K562 (cell line): Measurements from ENCODE around the gene BPHL. TPM values are rescaled to one million over a fixed set of nuclear protein-coding genes. Genes with fewer than 3 reads are reported as not detected.

Source experiments
- ATAC-seq: fragments of 200-7000 bp; cut with Tn5 transposase; 3 replicates; pipeline ENCODE4 v1.9.1; 2020; ENCODE audit warnings: moderate library complexity
- BruUV-seq: library from RNA; stranded (reverse); fragments of 400-500 nt; replicated peaks from 2 replicates; lab custom pipeline; 2021; lab: Mats Ljungman, UMichigan
- CTCF ChIA-PET: fragments of 300-600 bp; formaldehyde crosslinking; extraction: SDS; loops from one replicate; lab custom pipeline; 2021; ENCODE audit warnings: low intra/inter-chr PET ratio; lab: Yijun Ruan, JAX
- POLR2A ChIA-PET: fragments of 300-600, 350-650 bp; sonication (Branson Sonifier 250); formaldehyde crosslinking; extraction: SDS; loops from one replicate; lab custom pipeline; 2021; ENCODE audit warnings: antibody characterized with exemption, inconsistent platforms; lab: Yijun Ruan, JAX
- DNase-seq, 4 experiments: peaks; one replicate each; pipeline versions ENCODE4 v3.0.0 to v3.0.0-alpha.2; 2011 to 2018; ENCODE audit warnings: low spot score in 3 of 4, mixed read lengths in 3 of 4; ENCODE audit errors: extremely low read depth in 1 of 4
- FAIRE-seq: peaks from 2 replicates; lab custom pipeline; 2011; peaks lifted over from hg19 to GRCh38; lab: Jason Lieb, UNC
- H2AFZ ChIP-seq: 2 replicates; pipeline ENCODE4 v1.6.0; 2011; ENCODE audit warnings: low read depth, low read length, control low read depth, inconsistent platforms
- H3K27ac ChIP-seq: fragments of 200-600 bp; 3 replicates; pipeline ENCODE4 v1.8.0; 2011; ENCODE audit warnings: low read depth, mild to moderate bottlenecking, control low read depth, inconsistent platforms, low read length, moderate library complexity, mixed read lengths; ENCODE audit errors: extremely low read depth
- H3K27me3 ChIP-seq, 2 experiments: fragments of 300-600 bp in 1 of 2; 2 replicates in 1 of 2; 3 replicates in 1 of 2; pipeline versions ENCODE4 v1.6.0 to v1.8.0; 2011; ENCODE audit warnings: inconsistent platforms in 2 of 2, low read length in 2 of 2, mild to moderate bottlenecking in 1 of 2, mixed read lengths in 1 of 2, moderate library complexity in 1 of 2; ENCODE audit not compliant: control insufficient read depth in 2 of 2, insufficient read depth in 2 of 2
- H3K36me3 ChIP-seq: fragments of 300-600 bp; 3 replicates; pipeline ENCODE4 v1.8.0; 2011; ENCODE audit warnings: mild to moderate bottlenecking, low read length, inconsistent platforms; ENCODE audit not compliant: control insufficient read depth, insufficient read depth
- H3K4me1 ChIP-seq, 2 experiments: fragments of 200-600 bp in 1 of 2; replicated peaks in 1 of 2; 2 replicates in 1 of 2; 3 replicates in 1 of 2; pipeline versions ENCODE4 v1.5.1 to v1.8.0; 2011; ENCODE audit warnings: inconsistent platforms in 2 of 2, low read length in 2 of 2, mild to moderate bottlenecking in 1 of 2, mixed read lengths in 1 of 2, moderate library complexity in 1 of 2; ENCODE audit not compliant: control insufficient read depth in 2 of 2, insufficient read depth in 2 of 2
- H3K4me2 ChIP-seq: 2 replicates; pipeline ENCODE4 v1.6.1; 2011; ENCODE audit warnings: low read length, control low read depth, inconsistent platforms, mixed read lengths; ENCODE audit not compliant: insufficient read depth
- H3K4me3 ChIP-seq: fragments of 200-600 bp; sonication (generic), shearing (Covaris generic); 2 replicates; pipeline ENCODE4 v1.5.1; 2016; ENCODE audit warnings: control low read depth, inconsistent platforms
- H3K79me2 ChIP-seq: fragments of 200-600 bp; 3 replicates; pipeline ENCODE4 v1.8.0; 2011; ENCODE audit warnings: low read length, inconsistent platforms; ENCODE audit not compliant: control insufficient read depth, insufficient read depth
- H3K9ac ChIP-seq, 2 experiments: 2 replicates each; pipeline versions ENCODE4 v1.6.0 to v1.6.1; 2011; ENCODE audit warnings: low read depth in 2 of 2, low read length in 2 of 2, control low read depth in 1 of 2, inconsistent platforms in 1 of 2, mild to moderate bottlenecking in 1 of 2, mixed read lengths in 1 of 2; ENCODE audit not compliant: insufficient read depth in 1 of 2
- H3K9me1 ChIP-seq: one replicate; pipeline ENCODE4 v1.6.0; 2011; ENCODE audit warnings: inconsistent platforms, mild to moderate bottlenecking, low read length, moderate library complexity; ENCODE audit not compliant: control insufficient read depth, insufficient read depth
- H3K9me3 ChIP-seq: replicated peaks from 2 replicates; pipeline ENCODE4 v1.5.1; 2011; ENCODE audit warnings: low read depth, low read length, inconsistent platforms; ENCODE audit not compliant: control insufficient read depth, insufficient read depth
- H4K20me1 ChIP-seq: replicated peaks from 2 replicates; pipeline ENCODE4 v1.6.1; 2011; ENCODE audit warnings: low read length, inconsistent platforms, mixed read lengths; ENCODE audit not compliant: control insufficient read depth, insufficient read depth
- AFF1 ChIP-seq, 2 experiments: fragments of 450-650 bp; IDR thresholded peaks; 2 replicates each; pipeline ENCODE4 v1.6.1; 2018; ENCODE audit warnings: mild to moderate bottlenecking in 2 of 2, low read depth in 1 of 2; ENCODE audit not compliant: partially characterized antibody in 2 of 2
- ATF7 ChIP-seq: fragments of 450-650 bp; IDR thresholded peaks from 2 replicates; pipeline ENCODE4 v1.7.1; 2014; ENCODE audit warnings: mild to moderate bottlenecking, moderate library complexity
- E2F6 ChIP-seq, 2 experiments: IDR thresholded peaks; 2 replicates each; pipeline ENCODE4 v1.6.1; 2011; ENCODE audit warnings: borderline replicate concordance in 1 of 2, control low read depth in 1 of 2, low read depth in 1 of 2, low read length in 1 of 2, mild to moderate bottlenecking in 1 of 2, mixed read lengths in 1 of 2, moderate library complexity in 1 of 2; ENCODE audit not compliant: insufficient read depth in 1 of 2, insufficient read length in 1 of 2, poor library complexity in 1 of 2, severe bottlenecking in 1 of 2; ENCODE audit errors: extremely low read depth in 1 of 2
- GATAD2A ChIP-seq: fragments of 450-650 bp; IDR thresholded peaks from 2 replicates; pipeline ENCODE4 v1.6.1; 2017
- KHSRP ChIP-seq: fragments of 450-650 bp; IDR thresholded peaks from 2 replicates; pipeline ENCODE4 v1.6.1; 2017
- LARP7 ChIP-seq: fragments of 450-650 bp; IDR thresholded peaks from 2 replicates; pipeline ENCODE4 v1.6.1; 2016
- SMAD1 ChIP-seq: fragments of 150-350 bp; IDR thresholded peaks from 2 replicates; pipeline ENCODE4 v1.6.1; 2014; ENCODE audit warnings: low read length, low read depth; ENCODE audit not compliant: partially characterized antibody
- UBTF ChIP-seq, 2 experiments: IDR thresholded peaks; 2 replicates each; pipeline ENCODE4 v1.6.1; 2012; ENCODE audit warnings: improper control_type of control experiment in 2 of 2, low read depth in 2 of 2, low read length in 2 of 2, borderline replicate concordance in 1 of 2
- ZC3H4 ChIP-seq: sonication (generic); formaldehyde crosslinking; IDR thresholded peaks from 2 replicates; pipeline ENCODE4 v1.9.0; 2021; ENCODE audit warnings: missing genetic modification reagents, borderline replicate concordance
- ZKSCAN3 ChIP-seq: fragments of 250-450 bp; sonication (Bioruptor Pico); IDR thresholded peaks from 2 replicates; pipeline ENCODE4 v1.4.0; 2020
- ZNF175 ChIP-seq: fragments of 200-800 bp; sonication (Bioruptor generic); IDR thresholded peaks from 2 replicates; pipeline ENCODE4 v1.6.1; 2016; ENCODE audit warnings: low read depth, mild to moderate bottlenecking, missing genetic modification characterization, missing compliant biosample characterization
- ZNF561 ChIP-seq: fragments of 450-650 bp; formaldehyde crosslinking; conservative IDR thresholded peaks from 2 replicates; pipeline ENCODE4 v1.4.0; 2020; ENCODE audit warnings: mild to moderate bottlenecking, moderate library complexity
- ZNF589 ChIP-seq: fragments of 200-800 bp; sonication (Bioruptor generic); IDR thresholded peaks from 2 replicates; pipeline ENCODE4 v1.6.1; 2016; ENCODE audit warnings: low read depth, missing genetic modification characterization, missing compliant biosample characterization
- WGBS: fragments of 100-300 bp; shearing (Covaris generic); methylation state at CpG from one replicate; pipeline ENCODE4 v1.1.6; 2016; ENCODE audit warnings: low coverage, mixed read lengths; ENCODE audit not compliant: insufficient coverage; ENCODE audit errors: missing lambda C conversion rate; 5-methylcytosine and 5-hydroxymethylcytosine counted together
- in situ Hi-C: fragments of 300-500 bp; cut with MboI; formaldehyde crosslinking; loops from 4 replicates; pipeline ENCODE4 v1.15.0; 2018; ENCODE audit warnings: inconsistent platforms, mixed read lengths
- intact Hi-C: fragments of 100-400 bp; cut with micrococcal nuclease; formaldehyde crosslinking; loops from 2 replicates; pipeline ENCODE4 v1.14.2; 2022
- polyA plus RNA-seq, 8 experiments: library from polyadenylated mRNA; depleted of rRNA in 4 of 8; stranded (reverse) in 5 of 8; unstranded in 3 of 8; fragments of >200 nt; fragmentation: Nextera tagmentation in 2 of 8; fragmentation: Illumina TruSeq in 1 of 8; extraction: Ambion mirVana in 2 of 8; extraction: Trizol in 1 of 8; gene quantifications; 2 replicates each; pipeline versions ENCODE4 v1.2.1 to v1.2.3, GENCODE V29; 2011 to 2014; ENCODE audit warnings: inconsistent platforms in 1 of 8, missing spikeins in 1 of 8
- total RNA-seq, 7 experiments: library from RNA; depleted of rRNA in 6 of 7; stranded (reverse); fragments of >200 nt in 6 of 7; fragmentation: Illumina TruSeq in 2 of 7; extraction: Trizol in 2 of 7; gene quantifications; 2 replicates each; pipeline versions ENCODE4 v1.2.1 to v1.2.3, GENCODE V29; 2011 to 2021; ENCODE audit warnings: low replicate concordance in 1 of 7

The BPHL gene
- total and polyA plus RNA-seq, 9 of the 15 experiments (the other 6 are each of a cell fraction or from before 2014, with no cell fraction given) = 3.5 to 17.4 (median 8.2) TPM

GRCh38 chr6:3088446-3088845 lies 30.1 kb upstream of the BPHL start:
- WGBS = 99% methylated on average over 4 of the region's 4 CpGs
- ChIA-PET POLR2A (no interaction called here), CTCF (no interaction called here)
- H3K4me1 ChIP-seq = no peaks in the 10 kb centered on the region
- TF ChIP-seq GATAD2A (no peak), ZNF589 (CRISPR knock-in tag) (no peak), LARP7 (no peak), ZNF175 (CRISPR knock-in tag) (no peak), SMAD1 (no peak), ZNF561 (no peak), ZKSCAN3 (CRISPR knock-in tag) (no peak), AFF1 (IDR thresholded peaks at IDR 0.05; ENCODE audit: low read depth in 1 of 2, partially characterized antibody in 2 of 2) (no peak), E2F6 (IDR thresholded peaks at IDR 0.05; ENCODE audit: borderline replicate concordance in 1 of 2, extremely low read depth in 1 of 2, insufficient read depth in 1 of 2, insufficient read length in 1 of 2, low read depth in 1 of 2, low read length in 1 of 2, poor library complexity in 1 of 2, severe bottlenecking in 1 of 2) (no peak), ATF7 (no peak), KHSRP (no peak), ZC3H4 (CRISPR knock-in tag) (no peak), UBTF (IDR thresholded peaks at IDR 0.05; ENCODE audit: borderline replicate concordance in 1 of 2, low read depth in 2 of 2, low read length in 2 of 2) (no peak)
- BruUV-seq = no TSS peak
- no peak overlapping the region for H3K4me2 ChIP-seq
- DNase-seq = no peak
- H2AFZ ChIP-seq = no peak overlapping the region
- ATAC-seq = no peak
- H3K4me3 ChIP-seq = no peak overlapping the region
- H3K9ac ChIP-seq = no peak overlapping the region
- H3K27me3 ChIP-seq = no peaks in the 10 kb centered on the region
- no peak overlapping the region for H3K27ac ChIP-seq
- intact Hi-C loops (no loop called here), in situ Hi-C loops (no loop called here)
- FAIRE-seq = no peak
- no peaks in the 10 kb centered on the region for H3K79me2 ChIP-seq
- H3K9me3 ChIP-seq = peaks cover 16% of the 10 kb centered on the region
- H3K36me3 ChIP-seq = peaks cover 62% of the 10 kb centered on the region
- H3K9me1 ChIP-seq = no peaks in the 10 kb centered on the region
- H4K20me1 ChIP-seq = no peaks in the 10 kb centered on the region
